CD4-positive, alpha-beta T cell treated with Interleukin-17A for 1 hour (primary cell): ENCODE data around the gene MAP1LC3B2.
A peak's percentile ranks its signal among the peaks of the same experiment; 100 is the strongest.

Experiments used
- DNase-seq: peaks from one replicate; pipeline ENCODE4 v3.0.0-alpha.2; 2020

The MAP1LC3B2 gene

GRCh38 chr12:116597886-116598285 lies 38.7 kb downstream of the MAP1LC3B2 start:
- no peak for DNase-seq

- no peak for DNase-seq
Measured at GRCh38 chr12:116598311-116599284, 39.4 kb downstream of the MAP1LC3B2 start.

GRCh38 chr12:116599285-116600136 lies 40.3 kb downstream of the MAP1LC3B2 start:
- DNase-seq = peak; percentile 54

GRCh38 chr12:116600959-116601918 lies 42.1 kb downstream of the MAP1LC3B2 start:
- no peak for DNase-seq

- DNase-seq = no peak
Measured at GRCh38 chr12:116601933-116602810, 43.0 kb downstream of the MAP1LC3B2 start.

GRCh38 chr12:116603546-116604177 lies 44.5 kb downstream of the MAP1LC3B2 start:
- DNase-seq = no peak

GRCh38 chr12:116604178-116604895 lies 45.2 kb downstream of the MAP1LC3B2 start:
- no peak for DNase-seq

- no peak for DNase-seq
Measured at GRCh38 chr12:116604951-116605641, 45.9 kb downstream of the MAP1LC3B2 start.

GRCh38 chr12:116606397-116606796 lies 47.2 kb downstream of the MAP1LC3B2 start:
- DNase-seq = no peak

GRCh38 chr12:116607039-116607438 lies 47.9 kb downstream of the MAP1LC3B2 start:
- no peak for DNase-seq

GRCh38 chr12:116609319-116610114 lies 50.3 kb downstream of the MAP1LC3B2 start:
- DNase-seq = peak; percentile 45

GRCh38 chr12:116610971-116611541 lies 51.9 kb downstream of the MAP1LC3B2 start:
- no peak for DNase-seq

GRCh38 chr12:116612436-116612835 lies 53.3 kb downstream of the MAP1LC3B2 start:
- DNase-seq = no peak

- no peak for DNase-seq
Measured at GRCh38 chr12:116613256-116613655, 54.1 kb downstream of the MAP1LC3B2 start.

- DNase-seq = no peak
Measured at GRCh38 chr12:116614194-116614915, 55.2 kb downstream of the MAP1LC3B2 start.

GRCh38 chr12:116615141-116615861 lies 56.1 kb downstream of the MAP1LC3B2 start:
- no peak for DNase-seq
